IMR-90 (cell line): Measurements from ENCODE around the gene PHAX. TPM values are rescaled to one million over a fixed set of nuclear protein-coding genes. Genes with fewer than 3 reads are reported as not detected.

Experiments
- ATAC-seq: fragments of 200-7000 bp; cut with Tn5 transposase; 2 replicates; pipeline ENCODE4 v1.9.1; 2020; ENCODE audit warnings: low read depth, mild to moderate bottlenecking, moderate library complexity
- BruUV-seq: library from RNA; stranded (reverse); fragments of 400-500 nt; replicated peaks from 2 replicates; lab custom pipeline; 2021; lab: Mats Ljungman, UMichigan
- CTCF ChIA-PET: fragments of 300-600 bp; formaldehyde crosslinking; extraction: SDS; loops from one replicate; lab custom pipeline; 2021; ENCODE audit warnings: antibody characterized with exemption; lab: Yijun Ruan, JAX
- POLR2A ChIA-PET: fragments of 300-600 bp; sonication (Branson Sonifier 250); formaldehyde crosslinking; loops from one replicate; lab custom pipeline; 2022; ENCODE audit warnings: antibody characterized with exemption; ENCODE audit not compliant: unreplicated experiment; lab: Charles Lee
- DNase-seq: peaks from one replicate; pipeline ENCODE4 v3.0.0; 2013
- H2AFZ ChIP-seq: replicated peaks from 2 replicates; pipeline ENCODE3; 2013; ENCODE audit warnings: low read length, mild to moderate bottlenecking; ENCODE audit not compliant: poor library complexity
- H2AK5ac ChIP-seq: 2 replicates; pipeline ENCODE4 v1.6.1; 2013; ENCODE audit warnings: low read depth, low read length, inconsistent platforms
- H2AK9ac ChIP-seq: replicated peaks from 2 replicates; pipeline ENCODE3; 2013; ENCODE audit warnings: mild to moderate bottlenecking, low read depth, low read length, moderate library complexity; ENCODE audit not compliant: poor library complexity
- H2BK120ac ChIP-seq: 2 replicates; pipeline ENCODE4 v1.6.1; 2013; ENCODE audit warnings: low read depth, low read length, inconsistent platforms
- H2BK15ac ChIP-seq: 3 replicates; pipeline ENCODE4 v1.6.1; 2013; ENCODE audit warnings: low read depth, low read length, inconsistent platforms
- H2BK20ac ChIP-seq: 2 replicates; pipeline ENCODE4 v1.6.1; 2013; ENCODE audit warnings: low read depth, mild to moderate bottlenecking, inconsistent platforms, low read length, moderate library complexity
- H2BK5ac ChIP-seq: 2 replicates; pipeline ENCODE4 v1.6.1; 2013; ENCODE audit warnings: mild to moderate bottlenecking, low read depth, low read length, inconsistent platforms; ENCODE audit not compliant: poor library complexity, severe bottlenecking
- H3K14ac ChIP-seq: replicated peaks from 2 replicates; pipeline ENCODE4 v1.6.1; 2013; ENCODE audit warnings: low read depth, low read length, inconsistent platforms
- H3K18ac ChIP-seq: 2 replicates; pipeline ENCODE4 v1.6.1; 2013; ENCODE audit warnings: low read depth, low read length, control low read depth
- H3K23ac ChIP-seq: 2 replicates; pipeline ENCODE4 v1.6.1; 2013; ENCODE audit warnings: low read depth, low read length, inconsistent platforms
- H3K27ac ChIP-seq: 2 replicates; pipeline ENCODE4 v1.5.1; 2013; ENCODE audit warnings: mild to moderate bottlenecking, control low read depth, low read length; ENCODE audit not compliant: insufficient read depth
- H3K27me3 ChIP-seq: 2 replicates; pipeline ENCODE4 v1.6.1; 2013; ENCODE audit warnings: low read length; ENCODE audit not compliant: control insufficient read depth, insufficient read depth
- H3K36me3 ChIP-seq: 2 replicates; pipeline ENCODE4 v1.6.1; 2013; ENCODE audit warnings: low read length, mixed read lengths; ENCODE audit not compliant: control insufficient read depth, insufficient read depth
- H3K4ac ChIP-seq: 2 replicates; pipeline ENCODE4 v1.6.1; 2013; ENCODE audit warnings: low read depth, low read length, inconsistent platforms
- H3K4me1 ChIP-seq: 2 replicates; pipeline ENCODE4 v1.6.1; 2013; ENCODE audit warnings: low read length, mixed read lengths; ENCODE audit not compliant: control insufficient read depth, insufficient read depth
- H3K4me2 ChIP-seq: 2 replicates; pipeline ENCODE4 v1.6.1; 2013; ENCODE audit warnings: low read depth, mild to moderate bottlenecking, control low read depth, low read length, moderate library complexity
- H3K4me3 ChIP-seq: 2 replicates; pipeline ENCODE4 v1.5.1; 2013; ENCODE audit warnings: low read depth, mild to moderate bottlenecking, control low read depth, low read length, moderate library complexity; ENCODE audit not compliant: insufficient read depth
- H3K56ac ChIP-seq: 2 replicates; pipeline ENCODE4 v1.6.1; 2013; ENCODE audit warnings: low read length, inconsistent platforms; ENCODE audit not compliant: insufficient read depth; ENCODE audit errors: extremely low read depth
- H3K79me1 ChIP-seq, 2 experiments: 2 replicates each; pipeline ENCODE4 v1.6.1; 2013; ENCODE audit warnings: low read length in 2 of 2, inconsistent platforms in 1 of 2, low read depth in 1 of 2
- H3K9ac ChIP-seq: 2 replicates; pipeline ENCODE4 v1.6.1; 2013; ENCODE audit warnings: low read depth, low read length, control low read depth
- H3K9me1 ChIP-seq: 2 replicates; pipeline ENCODE4 v1.6.1; 2013; ENCODE audit warnings: low read length, inconsistent platforms; ENCODE audit not compliant: insufficient read depth
- H3K9me3 ChIP-seq: 2 replicates; pipeline ENCODE4 v1.6.1; 2013; ENCODE audit warnings: low read length; ENCODE audit not compliant: control insufficient read depth, insufficient read depth
- H4K20me1 ChIP-seq: 2 replicates; pipeline ENCODE4 v1.6.1; 2013; ENCODE audit warnings: low read length, inconsistent platforms; ENCODE audit not compliant: insufficient read depth
- H4K5ac ChIP-seq: 2 replicates; pipeline ENCODE4 v1.6.1; 2013; ENCODE audit warnings: mild to moderate bottlenecking, low read depth, low read length, control low read depth
- H4K8ac ChIP-seq, 2 experiments: 2 replicates each; pipeline ENCODE4 v1.6.1; 2013; ENCODE audit warnings: low read depth in 2 of 2, low read length in 2 of 2, control low read depth in 1 of 2, inconsistent platforms in 1 of 2
- H4K91ac ChIP-seq: 2 replicates; pipeline ENCODE4 v1.6.1; 2013; ENCODE audit warnings: low read depth, low read length, inconsistent platforms; ENCODE audit not compliant: insufficient read depth
- MAFK ChIP-seq: IDR thresholded peaks from 2 replicates; pipeline ENCODE4 v1.6.1; 2012; ENCODE audit warnings: low read depth, low read length, improper control_type of control experiment
- RAD21 ChIP-seq: IDR thresholded peaks from 2 replicates; pipeline ENCODE4 v1.6.1; 2012; ENCODE audit warnings: low read length, improper control_type of control experiment
- WGBS, 2 experiments: methylation state at CpG; one replicate each; pipeline versions ENCODE4 v1.1.5 to v1.1.7; 2013; ENCODE audit warnings: missing lambda C conversion rate in 2 of 2; ENCODE audit not compliant: insufficient read length in 1 of 2; ENCODE audit errors: extremely low coverage in 2 of 2; 5-methylcytosine and 5-hydroxymethylcytosine counted together
- dilution Hi-C: fragments of 300-500 bp; cut with HindIII; formaldehyde crosslinking; loops from one replicate; pipeline ENCODE4 v1.14.3; 2018; ENCODE audit warnings: low sequenced_read_pairs; ENCODE audit not compliant: unreplicated experiment
- in situ Hi-C: fragments of 300-500 bp; cut with MboI; formaldehyde crosslinking; loops from 3 replicates; pipeline ENCODE4 v1.14.3; 2019; ENCODE audit warnings: low sequenced_read_pairs, inconsistent platforms, mixed read lengths
- intact Hi-C: fragments of 100-400 bp; cut with micrococcal nuclease; formaldehyde crosslinking; loops from 2 replicates; pipeline ENCODE4 v1.10.0; 2022
- polyA plus RNA-seq, 3 experiments: library from polyadenylated mRNA; depleted of rRNA; stranded (reverse); fragments of >200 nt; gene quantifications; 2 replicates each; pipeline ENCODE4 v1.2.3, GENCODE V29; 2012; ENCODE audit warnings: low replicate concordance in 1 of 3
- total RNA-seq: library from RNA; depleted of rRNA; stranded (reverse); fragments of >200 nt; gene quantifications from 2 replicates; pipeline ENCODE4 v1.2.3, GENCODE V29; 2012

PHAX gene
- total and polyA plus RNA-seq, 2 of the 4 experiments (the other 2 are of a cell fraction), result 32.5 to 46.4 TPM

GRCh38 chr5:126658561-126658960, 57.8 kb downstream of the PHAX start:
- ATAC-seq, result no peak
- in situ Hi-C loops, result no loop called here
- no TSS peak for BruUV-seq

More at GRCh38 chr5:126658561-126658960, 57.8 kb downstream of the PHAX start:
- Histone ChIP-seq H3K27me3 (no peaks in the 10 kb centered on the region), H4K91ac (no peak overlapping the region), H3K9me3 (no peaks in the 10 kb centered on the region), H3K4me3 (no peak overlapping the region), H3K4me1 (no peaks in the 10 kb centered on the region), H2BK20ac (no peak overlapping the region), H3K56ac (no peak overlapping the region), H3K4me2 (no peak overlapping the region), H2AK5ac (no peak overlapping the region), H2BK120ac (no peak overlapping the region), H3K79me1 (no peaks in the 10 kb centered on the region), H3K14ac (no peak overlapping the region), H2BK15ac (no peak overlapping the region), H3K18ac (no peak overlapping the region), H3K27ac (no peak overlapping the region), H3K9me1 (no peaks in the 10 kb centered on the region), H3K9ac (no peak overlapping the region), H3K36me3 (no peaks in the 10 kb centered on the region), H4K5ac (no peak overlapping the region), H3K4ac (no peak overlapping the region), H2AK9ac (no peak overlapping the region), H4K20me1 (no peaks in the 10 kb centered on the region), H2BK5ac (no peak overlapping the region), H3K23ac (no peak overlapping the region), H2AFZ (no peak overlapping the region), H4K8ac (0 out of 4 replicates have a peak overlapping the region, but pooled peaks of 1 of the 2 experiments have one; percentile 5)
- intact Hi-C loops (loop anchor here (10.0 kb wide), 1 partner anchor 386 kb away; no protein-coding TSS in a partner anchor), dilution Hi-C loops (loop anchor here (25.0 kb wide), 1 partner anchor 129 kb away; the partner anchor contains the start of gene LMNB1)
- WGBS, 2 experiments, result no CpG with 5 or more reads among the region's 5 CpGs
- TF ChIP-seq MAFK, result no peak
- no peak for TF ChIP-seq RAD21
- no peak for DNase-seq
- CTCF ChIA-PET, result interaction anchor here (0.8 kb wide), 1 partner anchor 122 kb away, joined by 6 read pairs; no protein-coding TSS in a partner anchor
- POLR2A ChIA-PET, result interaction anchor here (0.7 kb wide), 2 partner anchors 372 to 387 kb away, joined by 4 to 6 read pairs; no protein-coding TSS in a partner anchor
